PC-3 (cell line): ENCODE data around the gene STK24. TPM values are rescaled to one million over a fixed set of nuclear protein-coding genes. Genes with fewer than 3 reads are reported as not detected.
"Not testable (repeated sequence)": the region's sequence is repeated elsewhere in the genome, so short reads cannot be mapped to it uniquely, and the experiment has no call there.

Experiments
- ATAC-seq: fragments of 200-7000 bp; cut with Tn5 transposase; 2 replicates; pipeline ENCODE4 v1.9.1; 2020; ENCODE audit warnings: mild to moderate bottlenecking, moderate library complexity
- Bru-seq: library from RNA; stranded (reverse); fragments of 400-500 nt; gene quantifications from one replicate; lab custom pipeline; 2021; lab: Mats Ljungman, UMichigan
- BruChase-seq, 2 experiments: library from RNA; stranded (reverse); fragments of 400-500 nt; gene quantifications; one replicate each; lab custom pipeline; 2021; lab: Mats Ljungman, UMichigan
- BruUV-seq: library from RNA; stranded (reverse); fragments of 400-500 nt; replicated peaks from 2 replicates; lab custom pipeline; 2021; lab: Mats Ljungman, UMichigan
- CTCF ChIA-PET: fragments of 300-600 bp; sonication (Branson Sonifier 250); formaldehyde crosslinking; loops from one replicate; lab custom pipeline; 2022; ENCODE audit warnings: antibody characterized with exemption; lab: Charles Lee
- POLR2A ChIA-PET: fragments of 300-600 bp; sonication (Branson Sonifier 250); formaldehyde crosslinking; loops from one replicate; lab custom pipeline; 2022; ENCODE audit warnings: antibody characterized with exemption; ENCODE audit not compliant: unreplicated experiment; lab: Charles Lee
- DNase-seq: peaks from one replicate; pipeline ENCODE4 v3.0.0-alpha.2; 2015
- H2AFZ ChIP-seq: fragments of 300-600 bp; sonication (generic); 2 replicates; pipeline ENCODE4 v1.6.0; 2016; ENCODE audit warnings: antibody characterized with exemption, low read length
- H3F3A ChIP-seq: fragments of 300-600 bp; sonication (generic); one replicate; pipeline ENCODE4 v1.6.0; 2017; ENCODE audit warnings: antibody characterized with exemption, low read length, control low read depth, mild to moderate bottlenecking; ENCODE audit not compliant: unreplicated experiment
- H3K27ac ChIP-seq: fragments of 300-600 bp; sonication (generic); 2 replicates; pipeline ENCODE4 v1.5.1; 2016; ENCODE audit warnings: mild to moderate bottlenecking, low read length
- H3K27me3 ChIP-seq: fragments of 300-600 bp; sonication (generic); 2 replicates; pipeline ENCODE4 v1.6.1; 2016; ENCODE audit warnings: low read length, mixed read lengths
- H3K36me3 ChIP-seq: fragments of 300-600 bp; sonication (generic); 2 replicates; pipeline ENCODE4 v1.6.1; 2016; ENCODE audit warnings: low read depth, mixed run types, low read length, mixed read lengths
- H3K4me1 ChIP-seq: fragments of 300-600 bp; sonication (generic); 2 replicates; pipeline ENCODE4 v1.5.1; 2016; ENCODE audit warnings: low read length; ENCODE audit not compliant: insufficient read depth
- H3K4me2 ChIP-seq: fragments of 300-600 bp; sonication (generic); 2 replicates; pipeline ENCODE4 v1.6.0; 2016; ENCODE audit warnings: low read length
- H3K4me3 ChIP-seq: fragments of 300-600 bp; sonication (generic); 2 replicates; pipeline ENCODE4 v1.5.1; 2016; ENCODE audit warnings: mild to moderate bottlenecking, low read length, mixed read lengths
- H3K79me2 ChIP-seq: fragments of 300-600 bp; sonication (generic); 2 replicates; pipeline ENCODE4 v1.6.1; 2017; ENCODE audit warnings: low read length, mixed read lengths
- H3K9ac ChIP-seq: fragments of 300-600 bp; sonication (generic); 2 replicates; pipeline ENCODE4 v1.6.0; 2016; ENCODE audit warnings: mild to moderate bottlenecking, low read length
- H3K9me2 ChIP-seq: fragments of 300-600 bp; sonication (generic); replicated peaks from 2 replicates; pipeline ENCODE4 v1.6.1; 2016; ENCODE audit warnings: mixed run types, low read length, mixed read lengths
- H3K9me3 ChIP-seq: fragments of 300-600 bp; sonication (generic); 2 replicates; pipeline ENCODE4 v1.6.1; 2016; ENCODE audit warnings: low read length, mixed read lengths
- H4K20me1 ChIP-seq: fragments of 300-600 bp; sonication (generic); 2 replicates; pipeline ENCODE4 v1.6.1; 2016; ENCODE audit warnings: low read length, mixed read lengths
- CTCF ChIP-seq: fragments of 300-600 bp; sonication (generic); conservative IDR thresholded peaks from 2 replicates; pipeline ENCODE4 v1.5.1; 2017; ENCODE audit warnings: antibody characterized with exemption, low read depth, mild to moderate bottlenecking, low read length
- EZH2phosphoT487 ChIP-seq: fragments of 300-600 bp; sonication (generic); IDR thresholded peaks from 2 replicates; pipeline ENCODE4 v1.6.1; 2018; ENCODE audit warnings: mild to moderate bottlenecking, antibody characterized with exemption, low read length, borderline replicate concordance
- intact Hi-C: fragments of 100-400 bp; cut with micrococcal nuclease; formaldehyde crosslinking; loops from 2 replicates; pipeline ENCODE4 v1.9.0; 2023
- long read RNA-seq: library from polyadenylated mRNA; unstranded; transcript quantifications from one replicate; pipeline ENCODE4 v2.0.0, GENCODE V29; 2021; ENCODE audit not compliant: unreplicated experiment
- total RNA-seq: library from RNA; depleted of rRNA; stranded (reverse); fragments of >200 nt; gene quantifications from 2 replicates; pipeline ENCODE4 v1.2.3, GENCODE V29; 2014; rRNA removed

STK24 gene
- total RNA-seq: 52.4 and 57.0 TPM in 2 replicates
- percentile 89 among the genes with signal in this experiment for Bru-seq, nascent RNA
- percentile 80 among the genes with signal in this experiment for BruChase-seq, experiment 1, labeled RNA remaining after a 6-hour chase
- percentile 82 among the genes with signal in this experiment for BruChase-seq, experiment 2, labeled RNA remaining after a 2-hour chase
- long read RNA-seq, full-length matches to known transcripts: 98 of 135 reads
- long read RNA-seq, partial matches to known transcripts: 16 of 135 reads
- long read RNA-seq, other reads (novel, unspliced or antisense): 21 of 135 reads

GRCh38 chr13:98576963-98577835 is at the start of gene STK24:
Gene STK24 (minus strand): TSS chr13:98577107. CDS start chr13:98576786, 321 bp downstream.
- peak; percentile 62 for ATAC-seq
- Histone ChIP-seq H3K27me3 (no peaks in the 10 kb centered on the region), H2AFZ (peak within 1 kb of the TSS; percentile 54; the same call in 1 of the 2 replicates), H3F3A (no peaks in the 10 kb centered on the region), H3K9me2 (no peaks in the 10 kb centered on the region), H3K27ac (peak within 1 kb of the TSS; percentile 55), H4K20me1 (peaks cover 38% of the 10 kb centered on the region), H3K9me3 (no peaks in the 10 kb centered on the region), H3K4me1 (peaks cover 30% of the 10 kb centered on the region), H3K4me2 (peak within 1 kb of the TSS; percentile 91), H3K4me3 (peak within 1 kb of the TSS; percentile 99), H3K9ac (peak within 1 kb of the TSS; percentile 90), H3K79me2 (peaks cover 44% of the 10 kb centered on the region), H3K36me3 (peaks cover 5% of the 10 kb centered on the region; the same call in 1 of the 2 replicates)
- no TSS peak for BruUV-seq
- no peak for TF ChIP-seq CTCF
- intact Hi-C loops: loop anchor here (1.0 to 10.0 kb wide), 3 partner anchors 93 to 268 kb away; no protein-coding TSS in a partner anchor
- ChIA-PET POLR2A (interaction anchor here (0.7 to 1.7 kb wide), 2 partner anchors 93 to 94 kb away, joined by 10 to 15 read pairs; no protein-coding TSS in a partner anchor), CTCF (interaction anchor here (0.7 kb wide), 1 partner anchor 96 kb away, joined by 3 read pairs; no protein-coding TSS in a partner anchor)
- peak; percentile 69 for DNase-seq

DNA sequence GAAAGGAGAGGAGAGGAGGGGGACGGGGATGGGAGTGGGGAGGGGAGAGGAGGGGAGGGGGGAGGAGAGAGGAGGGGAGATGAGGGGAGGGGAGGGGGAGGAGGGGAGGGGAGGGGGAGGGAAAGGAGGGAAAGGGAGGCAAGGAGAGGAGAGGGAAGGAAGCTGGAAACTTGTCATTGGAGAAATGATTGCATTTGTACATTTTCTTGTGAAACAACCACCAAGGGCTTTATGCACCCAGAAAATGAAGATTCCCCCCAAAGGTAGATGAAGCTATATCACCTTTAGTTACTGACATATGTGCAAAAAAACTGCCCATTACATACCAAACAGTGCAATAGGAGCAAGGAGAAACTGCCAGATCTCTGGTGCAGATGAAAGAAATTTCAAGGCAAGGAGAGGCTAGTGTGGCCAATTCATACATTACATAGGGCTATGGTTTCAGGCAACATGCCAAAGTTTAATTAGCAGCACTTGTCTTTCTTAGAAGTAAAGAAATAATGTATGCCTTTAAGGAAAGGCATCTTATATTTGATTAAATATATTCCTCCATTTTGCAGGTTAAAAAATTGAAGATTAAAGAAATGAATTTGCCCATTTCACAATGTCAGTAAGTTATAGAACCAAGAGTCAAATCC is 49.5 kb upstream of the STK24 start:
- no peak for DNase-seq
- Histone ChIP-seq H3K27me3 (no peaks in the 10 kb centered on the region), H4K20me1 (no peaks in the 10 kb centered on the region), H3F3A (no peaks in the 10 kb centered on the region), H3K79me2 (no peaks in the 10 kb centered on the region), H3K9ac (no peak overlapping the region), H3K9me3 (no peaks in the 10 kb centered on the region), H3K9me2 (no peaks in the 10 kb centered on the region), H3K4me3 (no peak overlapping the region), H2AFZ (no peak overlapping the region), H3K36me3 (no peaks in the 10 kb centered on the region), H3K4me1 (no peaks in the 10 kb centered on the region), H3K27ac (no peak overlapping the region), H3K4me2 (no peak overlapping the region)
- CTCF ChIA-PET: no interaction called here
- intact Hi-C loops: no loop called here
- TF ChIP-seq EZH2phosphoT487 (no peak), CTCF (no peak)
- no TSS peak for BruUV-seq
- POLR2A ChIA-PET: no interaction called here
- no peak for ATAC-seq

GRCh38 chr13:98624589-98624988 is 47.7 kb upstream of the STK24 start:
- H3K36me3 ChIP-seq, H4K20me1 ChIP-seq, H3K9me2 ChIP-seq, CTCF ChIA-PET, POLR2A ChIA-PET, H3K79me2 ChIP-seq, H3K4me2 ChIP-seq, BruUV-seq, DNase-seq, ATAC-seq, H3K9me3 ChIP-seq, H3K4me3 ChIP-seq, H3K27ac ChIP-seq, H3K4me1 ChIP-seq, H3F3A ChIP-seq, H2AFZ ChIP-seq, H3K9ac ChIP-seq, H3K27me3 ChIP-seq, intact Hi-C loops: not testable (repeated sequence)
